Measurements from ENCODE around the gene RCC1. TPM values are rescaled to one million over a fixed set of nuclear protein-coding genes. Genes with fewer than 3 reads are reported as not detected.
"Not testable (repeated sequence)": the region's sequence is repeated elsewhere in the genome, so short reads cannot be mapped to it uniquely, and the experiment has no call there.

Gene RCC1
- total RNA-seq, 1 experiment from 2014 or later: 96.5 TPM

GRCh38 chr1:28510970-28511440 is 5.2 kb downstream of the RCC1 start:
- BruUV-seq (replicated peaks): no TSS peak
- peaks cover 40% of the 10 kb centered on the region for H4K20me1 ChIP-seq (ENCODE audit: low read length)
- H3K36me3 ChIP-seq (ENCODE audit: low read depth, low read length): peaks cover 46% of the 10 kb centered on the region
- H3K9ac ChIP-seq (ENCODE audit: low read length): no peak overlapping the region
- DNase-seq (no peak), ATAC-seq (no peak; the same call in 1 of the 2 replicates)
- H3K9me3 ChIP-seq (ENCODE audit: low read length): no peaks in the 10 kb centered on the region
- peaks cover 26% of the 10 kb centered on the region for H3K4me1 ChIP-seq (ENCODE audit: insufficient read depth, low read length)
- no peak overlapping the region for H2AFZ ChIP-seq (ENCODE audit: low read length)
- H3K9me2 ChIP-seq (replicated peaks; ENCODE audit: low read length): no peaks in the 10 kb centered on the region
- H3F3A ChIP-seq (ENCODE audit: low read length, unreplicated experiment): peaks cover 56% of the 10 kb centered on the region
- TF ChIP-seq EZH2 (IDR thresholded peaks at IDR 0.05; ENCODE audit: low read length, unreplicated experiment): no peak
- no peak for TF ChIP-seq EZH2phosphoT487 (IDR thresholded peaks at IDR 0.05; ENCODE audit: borderline replicate concordance, low read length)
- TF ChIP-seq CTCF (conservative IDR thresholded peaks at IDR 0.05; ENCODE audit: low read depth, low read length): no peak
- H3K4me2 ChIP-seq (ENCODE audit: low read length): no peak overlapping the region
- intact Hi-C loops (cut with micrococcal nuclease): loop anchor here (5.0 kb wide), 1 partner anchor 264 kb away; no protein-coding TSS in a partner anchor
- CTCF ChIA-PET: no interaction called here
- POLR2A ChIA-PET (ENCODE audit: unreplicated experiment): no interaction called here
- no peaks in the 10 kb centered on the region for H3K27me3 ChIP-seq (ENCODE audit: low read length)
- H3K79me2 ChIP-seq (ENCODE audit: low read length): peaks cover 41% of the 10 kb centered on the region
- H3K4me3 ChIP-seq (ENCODE audit: low read length): no peak overlapping the region
- H3K27ac ChIP-seq (ENCODE audit: low read length): peak overlapping the region; percentile 75; the same call in 1 of the 2 replicates

GRCh38 chr1:28512058-28512611 is 6.3 kb downstream of the RCC1 start:
- Histone ChIP-seq H3K27me3 (ENCODE audit: low read length) (no peaks in the 10 kb centered on the region), H3K79me2 (ENCODE audit: low read length) (peaks cover 30% of the 10 kb centered on the region), H3K4me2 (ENCODE audit: low read length) (no peak overlapping the region), H3K9me3 (ENCODE audit: low read length) (no peaks in the 10 kb centered on the region), H3K4me3 (ENCODE audit: low read length) (no peak overlapping the region), H3K27ac (ENCODE audit: low read length) (no peak overlapping the region), H3K36me3 (ENCODE audit: low read depth, low read length) (peaks cover 36% of the 10 kb centered on the region), H3K9ac (ENCODE audit: low read length) (no peak overlapping the region), H4K20me1 (ENCODE audit: low read length) (peaks cover 38% of the 10 kb centered on the region), H2AFZ (ENCODE audit: low read length) (no peak overlapping the region), H3K9me2 (replicated peaks; ENCODE audit: low read length) (no peaks in the 10 kb centered on the region), H3K4me1 (ENCODE audit: insufficient read depth, low read length) (peaks cover 31% of the 10 kb centered on the region), H3F3A (ENCODE audit: low read length, unreplicated experiment) (peaks cover 53% of the 10 kb centered on the region)
- TF ChIP-seq EZH2 (IDR thresholded peaks at IDR 0.05; ENCODE audit: low read length, unreplicated experiment): no peak
- no peak for TF ChIP-seq CTCF (conservative IDR thresholded peaks at IDR 0.05; ENCODE audit: low read depth, low read length)
- TF ChIP-seq EZH2phosphoT487 (IDR thresholded peaks at IDR 0.05; ENCODE audit: borderline replicate concordance, low read length): no peak
- no peak for ATAC-seq
- intact Hi-C loops (cut with micrococcal nuclease): loop anchor here (5.0 kb wide), 1 partner anchor 265 kb away; no protein-coding TSS in a partner anchor
- CTCF ChIA-PET: interaction anchor here (0.6 kb wide), 1 partner anchor 158 kb away, joined by 3 read pairs; no protein-coding TSS in a partner anchor
- POLR2A ChIA-PET (ENCODE audit: unreplicated experiment): interaction anchor here (0.7 kb wide), 1 partner anchor 65 kb away, joined by 4 read pairs; no protein-coding TSS in a partner anchor
- DNase-seq: no peak
- BruUV-seq (replicated peaks): no TSS peak

- H3K27me3 ChIP-seq (ENCODE audit: low read length); ATAC-seq; H3K4me2 ChIP-seq (ENCODE audit: low read length); H3K9ac ChIP-seq (ENCODE audit: low read length); H2AFZ ChIP-seq (ENCODE audit: low read length); H3K9me3 ChIP-seq (ENCODE audit: low read length); H3K27ac ChIP-seq (ENCODE audit: low read length); H3K4me3 ChIP-seq (ENCODE audit: low read length); H3K9me2 ChIP-seq (replicated peaks; ENCODE audit: low read length); POLR2A ChIA-PET (ENCODE audit: unreplicated experiment); DNase-seq; BruUV-seq (replicated peaks); CTCF ChIA-PET: not testable (repeated sequence)
- peaks cover 30% of the 10 kb centered on the region for H3K4me1 ChIP-seq (ENCODE audit: insufficient read depth, low read length)
- peaks cover 19% of the 10 kb centered on the region for H4K20me1 ChIP-seq (ENCODE audit: low read length)
- H3F3A ChIP-seq (ENCODE audit: low read length, unreplicated experiment): peaks cover 37% of the 10 kb centered on the region
- intact Hi-C loops (cut with micrococcal nuclease): loop anchor here (5.0 kb wide), 1 partner anchor 267 kb away; no protein-coding TSS in a partner anchor
- peaks cover 12% of the 10 kb centered on the region for H3K36me3 ChIP-seq (ENCODE audit: low read depth, low read length)
- peaks cover 25% of the 10 kb centered on the region for H3K79me2 ChIP-seq (ENCODE audit: low read length)
Observed at GRCh38 chr1:28514445-28514933, 8.6 kb downstream of the RCC1 start.
